ENCODE results near the gene IL3RA. TPM values are rescaled to one million over a fixed set of nuclear protein-coding genes. Genes with fewer than 3 reads are reported as not detected.

The IL3RA gene
- total and polyA plus RNA-seq, 4 donors: 0.33 to 1.7 (median 1.0) TPM

Small RNAs within 50 kb of the gene (small RNA-seq; reads per million reads assigned to genes)
- gene MIR3690: not detected
- gene RNA5SP498: not detected

Other genes starting within 250 kb of the IL3RA start
- gene CRLF2, start 124.1 kb upstream of the IL3RA start, total RNA-seq: under 1 TPM in 1 of 2 donors, not detected in 1; 0.19 TPM
- not detected for gene CRLF2, start 124.1 kb upstream of the IL3RA start, polyA plus RNA-seq
- 1 to 10 TPM; 2.3 to 4.6 TPM for gene CSF2RA, start 68.0 kb upstream of the IL3RA start, total RNA-seq
- 1 to 10 TPM in 1 of 2 donors, under 1 TPM in 1; 0.71 to 1.6 TPM for gene CSF2RA, start 68.0 kb upstream of the IL3RA start, polyA plus RNA-seq
- 100 to 1,000 TPM in 1 of 2 donors, 10 to 100 TPM in 1; 44.8 to 110 TPM for gene SLC25A6, start 55.3 kb downstream of the IL3RA start, total RNA-seq
- 10 to 100 TPM; 48.6 to 79.4 TPM for gene SLC25A6, start 55.3 kb downstream of the IL3RA start, polyA plus RNA-seq
- 10 to 100 TPM; 10.3 to 11.7 TPM for gene ASMTL, start 116.1 kb downstream of the IL3RA start, total RNA-seq
- 10 to 100 TPM; 11.5 to 18.9 TPM for gene ASMTL, start 116.1 kb downstream of the IL3RA start, polyA plus RNA-seq
- gene P2RY8, start 200.4 kb downstream of the IL3RA start, total RNA-seq: 1 to 10 TPM in 1 of 2 donors, under 1 TPM in 1; 0.59 to 4.4 TPM
- gene P2RY8, start 200.4 kb downstream of the IL3RA start, polyA plus RNA-seq: under 1 TPM; 0.24 to 0.59 TPM